PC-3 (cell line): ENCODE results near the gene EIF3I.

Experiments
- CTCF ChIP-seq: fragments of 300-600 bp; sonication (generic); conservative IDR thresholded peaks from 2 replicates; pipeline ENCODE4 v1.5.1; 2017; ENCODE audit warnings: antibody characterized with exemption, low read depth, mild to moderate bottlenecking, low read length
- EZH2phosphoT487 ChIP-seq: fragments of 300-600 bp; sonication (generic); IDR thresholded peaks from 2 replicates; pipeline ENCODE4 v1.6.1; 2018; ENCODE audit warnings: mild to moderate bottlenecking, antibody characterized with exemption, low read length, borderline replicate concordance

GRCh38 chr1:32208469-32208868 lies 13.7 kb upstream of the EIF3I start:
- TF ChIP-seq CTCF (no peak), EZH2phosphoT487 (no peak)
